HepG2 (cell line): ENCODE data around the gene PLK5. TPM values are rescaled to one million over a fixed set of nuclear protein-coding genes. Genes with fewer than 3 reads are reported as not detected.

Source experiments
- BCL6 ChIP-seq: IDR thresholded peaks from 2 replicates; pipeline ENCODE4 v1.6.1; 2016; ENCODE audit warnings: missing genetic modification reagents, missing compliant biosample characterization
- CCAR2 ChIP-seq: fragments of 200-400 bp; formaldehyde crosslinking; optimal IDR thresholded peaks from 2 replicates; pipeline ENCODE3; 2018; ENCODE audit warnings: low read depth, mild to moderate bottlenecking, low read length, moderate library complexity
- ELF4 ChIP-seq: sonication (generic); formaldehyde crosslinking; IDR thresholded peaks from 2 replicates; pipeline ENCODE4 v1.5.0; 2020; ENCODE audit warnings: missing genetic modification reagents, mild to moderate bottlenecking, moderate library complexity, borderline replicate concordance
- ISL2 ChIP-seq: sonication (generic); formaldehyde crosslinking; IDR thresholded peaks from 2 replicates; pipeline ENCODE4 v1.5.0; 2020; ENCODE audit warnings: missing genetic modification reagents
- KDM5B ChIP-seq: sonication (generic); formaldehyde crosslinking; IDR thresholded peaks from 2 replicates; pipeline ENCODE4 v1.4.0; 2020; ENCODE audit warnings: missing genetic modification reagents, mild to moderate bottlenecking, borderline replicate concordance
- MBD4 ChIP-seq: IDR thresholded peaks from 2 replicates; pipeline ENCODE4 v1.6.1; 2012; ENCODE audit warnings: low read length, inconsistent platforms, borderline replicate concordance
- MED13 ChIP-seq: sonication (generic); formaldehyde crosslinking; IDR thresholded peaks from 2 replicates; pipeline ENCODE4 v1.5.0; 2020; ENCODE audit warnings: missing genetic modification reagents
- MYC ChIP-seq: sonication (generic); formaldehyde crosslinking; IDR thresholded peaks from 2 replicates; pipeline ENCODE4 v1.9.0; 2021; ENCODE audit warnings: missing genetic modification reagents, borderline replicate concordance
- NR2F6 ChIP-seq, 2 experiments: IDR thresholded peaks; 2 replicates each; pipeline ENCODE4 v1.6.1; 2016; ENCODE audit warnings: antibody characterized with exemption in 1 of 2, mild to moderate bottlenecking in 1 of 2
- NR3C1 ChIP-seq: sonication (generic); formaldehyde crosslinking; IDR thresholded peaks from 2 replicates; pipeline ENCODE4 v1.4.0; 2020; ENCODE audit warnings: missing genetic modification reagents
- SCMH1 ChIP-seq: sonication (generic); formaldehyde crosslinking; IDR thresholded peaks from 2 replicates; pipeline ENCODE4 v1.9.0; 2021; ENCODE audit warnings: missing genetic modification reagents, mild to moderate bottlenecking, borderline replicate concordance
- SRSF1 ChIP-seq: fragments of 200-400 bp; formaldehyde crosslinking; optimal IDR thresholded peaks from 2 replicates; pipeline ENCODE3; 2017; ENCODE audit warnings: mild to moderate bottlenecking, low read depth, low read length, moderate library complexity
- TRIM24 ChIP-seq: sonication (generic); formaldehyde crosslinking; IDR thresholded peaks from 2 replicates; pipeline ENCODE4 v1.8.0; 2022; ENCODE audit warnings: mild to moderate bottlenecking, missing genetic modification reagents
- ZBTB42 ChIP-seq: sonication (generic); formaldehyde crosslinking; IDR thresholded peaks from 2 replicates; pipeline ENCODE4 v1.5.0; 2020; ENCODE audit warnings: mild to moderate bottlenecking, missing genetic modification reagents
- ZNF543 ChIP-seq: sonication (generic); formaldehyde crosslinking; IDR thresholded peaks from 2 replicates; pipeline ENCODE4 v1.4.0; 2020; ENCODE audit warnings: mild to moderate bottlenecking, missing genetic modification reagents
- ZNF562 ChIP-seq: sonication (generic); formaldehyde crosslinking; IDR thresholded peaks from 2 replicates; pipeline ENCODE4 v1.8.0; 2022; ENCODE audit warnings: missing genetic modification reagents, borderline replicate concordance
- polyA plus RNA-seq, 8 experiments: library from polyadenylated mRNA; depleted of rRNA in 3 of 8; stranded (reverse) in 7 of 8; unstranded in 1 of 8; fragments of >200 nt; fragmentation: Illumina TruSeq in 4 of 8; extraction: Trizol in 4 of 8; gene quantifications; 2 replicates each; pipeline versions ENCODE4 v1.2.1 to v1.2.3, GENCODE V29; 2011 to 2016; ENCODE audit warnings: low read depth in 4 of 8, missing spikeins in 1 of 8, mixed read lengths in 1 of 8; ENCODE audit not compliant: insufficient read depth in 1 of 8
- total RNA-seq, 5 experiments: library from RNA; depleted of rRNA; stranded (reverse); fragments of >200 nt; fragmentation: Illumina TruSeq; extraction: Trizol; gene quantifications; 2 replicates each; pipeline ENCODE4 v1.2.3, GENCODE V29; 2016; ENCODE audit warnings: low read depth in 1 of 5
- TF ChIP-seq, protein P1 (sequence below): sonication (generic); formaldehyde crosslinking; IDR thresholded peaks from 2 replicates; pipeline ENCODE4 v1.4.0; 2020; ENCODE audit warnings: missing genetic modification reagents
- TF ChIP-seq, protein P2 (sequence below): sonication (generic); formaldehyde crosslinking; IDR thresholded peaks from 2 replicates; pipeline ENCODE4 v1.5.0; 2020; ENCODE audit warnings: mild to moderate bottlenecking, missing genetic modification reagents
- TF ChIP-seq, protein P3 (sequence below): sonication (generic); formaldehyde crosslinking; IDR thresholded peaks from 2 replicates; pipeline ENCODE4 v1.4.0; 2020; ENCODE audit warnings: missing genetic modification reagents
- TF ChIP-seq, protein P4 (sequence below), 2 experiments: fragments of 450-650 bp in 1 of 2; sonication (generic) in 1 of 2; formaldehyde crosslinking; IDR thresholded peaks; 2 replicates each; pipeline versions ENCODE4 v1.5.0 to v1.8.0; 2020 to 2022; ENCODE audit warnings: mild to moderate bottlenecking in 1 of 2, missing genetic modification reagents in 1 of 2

Gene PLK5
- total and polyA plus RNA-seq, 2 of the 13 experiments (the other 11 are each of a cell fraction or from before 2014, with no cell fraction given): not detected

DNA sequence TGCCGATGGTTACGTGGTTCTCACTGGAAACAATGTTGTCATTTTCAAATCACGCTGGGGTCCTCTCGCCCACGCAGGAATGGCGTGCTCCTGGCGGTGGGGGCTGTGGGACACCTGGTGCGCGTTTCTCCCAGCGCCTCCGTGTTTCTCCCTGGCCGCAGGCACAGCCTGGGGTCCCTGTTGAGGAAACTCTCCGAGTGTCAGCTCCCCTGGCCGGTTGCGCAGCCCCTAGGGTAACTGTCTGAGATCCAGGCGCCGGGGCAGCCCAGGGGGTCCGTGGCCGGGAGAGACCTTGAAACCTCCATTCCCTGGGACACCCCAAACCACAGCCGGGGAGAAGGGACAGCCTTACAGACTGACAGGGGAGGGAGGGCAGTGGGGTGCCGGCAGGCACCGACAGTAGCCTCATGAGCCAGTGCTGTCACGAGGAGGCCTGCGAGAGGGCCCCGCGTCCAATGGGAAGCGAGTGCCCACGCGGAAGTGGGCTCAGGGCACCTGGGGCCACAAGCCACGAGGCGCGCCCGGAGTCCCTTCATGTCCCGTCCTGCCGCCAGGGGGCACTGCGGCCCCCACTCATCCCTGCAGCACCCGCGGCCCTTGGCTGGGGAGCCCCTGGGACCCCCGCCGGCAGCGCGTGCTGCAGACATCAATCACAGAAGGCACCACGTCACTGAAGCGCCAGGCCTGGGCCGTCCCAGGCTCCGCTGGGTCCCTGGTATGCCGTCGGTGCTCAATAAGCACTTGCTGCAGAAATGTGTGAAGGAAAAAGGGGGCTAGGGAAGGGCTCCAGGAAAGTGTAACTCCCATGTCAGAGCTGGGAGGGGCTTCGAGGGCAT lies 20.6 kb upstream of the PLK5 start (continued):
- TF ChIP-seq, protein P1, sequence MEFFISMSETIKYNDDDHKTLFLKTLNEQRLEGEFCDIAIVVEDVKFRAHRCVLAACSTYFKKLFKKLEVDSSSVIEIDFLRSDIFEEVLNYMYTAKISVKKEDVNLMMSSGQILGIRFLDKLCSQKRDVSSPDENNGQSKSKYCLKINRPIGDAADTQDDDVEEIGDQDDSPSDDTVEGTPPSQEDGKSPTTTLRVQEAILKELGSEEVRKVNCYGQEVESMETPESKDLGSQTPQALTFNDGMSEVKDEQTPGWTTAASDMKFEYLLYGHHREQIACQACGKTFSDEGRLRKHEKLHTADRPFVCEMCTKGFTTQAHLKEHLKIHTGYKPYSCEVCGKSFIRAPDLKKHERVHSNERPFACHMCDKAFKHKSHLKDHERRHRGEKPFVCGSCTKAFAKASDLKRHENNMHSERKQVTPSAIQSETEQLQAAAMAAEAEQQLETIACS (CRISPR knock-in tag): no peak
- TF ChIP-seq, protein P2, sequence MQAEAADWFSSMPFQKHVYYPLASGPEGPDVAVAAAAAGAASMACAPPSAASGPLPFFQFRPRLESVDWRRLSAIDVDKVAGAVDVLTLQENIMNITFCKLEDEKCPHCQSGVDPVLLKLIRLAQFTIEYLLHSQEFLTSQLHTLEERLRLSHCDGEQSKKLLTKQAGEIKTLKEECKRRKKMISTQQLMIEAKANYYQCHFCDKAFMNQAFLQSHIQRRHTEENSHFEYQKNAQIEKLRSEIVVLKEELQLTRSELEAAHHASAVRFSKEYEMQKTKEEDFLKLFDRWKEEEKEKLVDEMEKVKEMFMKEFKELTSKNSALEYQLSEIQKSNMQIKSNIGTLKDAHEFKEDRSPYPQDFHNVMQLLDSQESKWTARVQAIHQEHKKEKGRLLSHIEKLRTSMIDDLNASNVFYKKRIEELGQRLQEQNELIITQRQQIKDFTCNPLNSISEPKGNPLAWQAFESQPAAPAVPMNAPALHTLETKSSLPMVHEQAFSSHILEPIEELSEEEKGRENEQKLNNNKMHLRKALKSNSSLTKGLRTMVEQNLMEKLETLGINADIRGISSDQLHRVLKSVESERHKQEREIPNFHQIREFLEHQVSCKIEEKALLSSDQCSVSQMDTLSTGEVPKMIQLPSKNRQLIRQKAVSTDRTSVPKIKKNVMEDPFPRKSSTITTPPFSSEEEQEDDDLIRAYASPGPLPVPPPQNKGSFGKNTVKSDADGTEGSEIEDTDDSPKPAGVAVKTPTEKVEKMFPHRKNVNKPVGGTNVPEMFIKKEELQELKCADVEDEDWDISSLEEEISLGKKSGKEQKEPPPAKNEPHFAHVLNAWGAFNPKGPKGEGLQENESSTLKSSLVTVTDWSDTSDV: peak; percentile 70; the same call in 1 of the 2 replicates
- TF ChIP-seq ISL2 (CRISPR knock-in tag): 0 out of 2 replicates have a peak, but pooled peaks have one; percentile 38
- TF ChIP-seq NR3C1 (CRISPR knock-in tag): no peak
- TF ChIP-seq MYC (CRISPR knock-in tag): peak; percentile 90
- TF ChIP-seq, protein P3, sequence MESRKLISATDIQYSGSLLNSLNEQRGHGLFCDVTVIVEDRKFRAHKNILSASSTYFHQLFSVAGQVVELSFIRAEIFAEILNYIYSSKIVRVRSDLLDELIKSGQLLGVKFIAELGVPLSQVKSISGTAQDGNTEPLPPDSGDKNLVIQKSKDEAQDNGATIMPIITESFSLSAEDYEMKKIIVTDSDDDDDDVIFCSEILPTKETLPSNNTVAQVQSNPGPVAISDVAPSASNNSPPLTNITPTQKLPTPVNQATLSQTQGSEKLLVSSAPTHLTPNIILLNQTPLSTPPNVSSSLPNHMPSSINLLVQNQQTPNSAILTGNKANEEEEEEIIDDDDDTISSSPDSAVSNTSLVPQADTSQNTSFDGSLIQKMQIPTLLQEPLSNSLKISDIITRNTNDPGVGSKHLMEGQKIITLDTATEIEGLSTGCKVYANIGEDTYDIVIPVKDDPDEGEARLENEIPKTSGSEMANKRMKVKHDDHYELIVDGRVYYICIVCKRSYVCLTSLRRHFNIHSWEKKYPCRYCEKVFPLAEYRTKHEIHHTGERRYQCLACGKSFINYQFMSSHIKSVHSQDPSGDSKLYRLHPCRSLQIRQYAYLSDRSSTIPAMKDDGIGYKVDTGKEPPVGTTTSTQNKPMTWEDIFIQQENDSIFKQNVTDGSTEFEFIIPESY: peak; percentile 72
- TF ChIP-seq TRIM24 (CRISPR knock-in tag): no peak
- TF ChIP-seq MED13 (CRISPR knock-in tag): no peak
- TF ChIP-seq ZBTB42 (CRISPR knock-in tag): no peak
- TF ChIP-seq, protein P4, sequence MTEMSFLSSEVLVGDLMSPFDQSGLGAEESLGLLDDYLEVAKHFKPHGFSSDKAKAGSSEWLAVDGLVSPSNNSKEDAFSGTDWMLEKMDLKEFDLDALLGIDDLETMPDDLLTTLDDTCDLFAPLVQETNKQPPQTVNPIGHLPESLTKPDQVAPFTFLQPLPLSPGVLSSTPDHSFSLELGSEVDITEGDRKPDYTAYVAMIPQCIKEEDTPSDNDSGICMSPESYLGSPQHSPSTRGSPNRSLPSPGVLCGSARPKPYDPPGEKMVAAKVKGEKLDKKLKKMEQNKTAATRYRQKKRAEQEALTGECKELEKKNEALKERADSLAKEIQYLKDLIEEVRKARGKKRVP (CRISPR knock-in tag; IDR thresholded peaks at IDR 0.05): no peak
- TF ChIP-seq NR2F6 (IDR thresholded peaks at IDR 0.05): no peak
- TF ChIP-seq NR2F6 (CRISPR knock-in tag; IDR thresholded peaks at IDR 0.05): no peak
- TF ChIP-seq ZNF543 (CRISPR knock-in tag): no peak
- TF ChIP-seq ZNF562 (CRISPR knock-in tag): no peak
- TF ChIP-seq KDM5B (CRISPR knock-in tag): 0 out of 2 replicates have a peak, but pooled peaks have one; percentile 20
- TF ChIP-seq CCAR2: no peak
- TF ChIP-seq SCMH1 (CRISPR knock-in tag): no peak
- no peak for TF ChIP-seq SRSF1
- TF ChIP-seq MBD4: no peak
- TF ChIP-seq ELF4 (CRISPR knock-in tag): no peak
- TF ChIP-seq BCL6: peak; percentile 29; the same call in 1 of the 2 replicates
